ENCODE data around the gene PFDN1.

DNA sequence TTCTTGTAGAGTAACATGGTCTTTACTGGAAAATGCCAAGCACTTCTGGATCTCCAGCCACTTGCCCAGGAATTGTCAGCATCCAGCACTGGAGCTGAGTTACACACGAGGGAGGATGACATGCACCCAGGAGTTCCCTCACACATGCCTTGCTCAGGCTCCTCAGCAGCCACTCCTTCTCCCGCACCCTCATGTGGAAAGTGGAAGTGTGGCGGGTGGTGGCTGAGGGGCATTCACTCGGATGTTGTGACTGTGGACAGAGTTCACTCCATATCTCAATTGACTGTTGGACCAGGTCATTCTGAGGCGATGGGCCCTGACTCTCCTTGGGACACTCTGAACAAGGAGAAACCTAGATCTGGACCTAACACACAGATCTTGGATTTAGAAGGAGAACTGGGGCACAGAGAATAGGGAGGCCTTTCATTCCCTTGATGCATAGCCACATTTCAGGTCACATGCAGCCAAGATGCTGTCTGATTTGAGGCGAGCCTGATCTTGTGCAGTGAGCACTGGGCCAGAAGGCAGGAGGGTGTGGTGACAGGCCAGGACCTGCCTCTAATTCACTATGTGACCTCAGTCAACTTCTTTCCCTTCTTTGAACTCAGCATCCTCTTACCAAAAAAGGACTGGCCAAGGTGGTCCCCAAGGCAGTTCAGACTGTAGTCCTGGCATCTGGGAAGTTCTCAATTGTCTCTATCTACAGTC lies 65.9 kb downstream of the PFDN1 start:
- TF ChIP-seq, protein P1, sequence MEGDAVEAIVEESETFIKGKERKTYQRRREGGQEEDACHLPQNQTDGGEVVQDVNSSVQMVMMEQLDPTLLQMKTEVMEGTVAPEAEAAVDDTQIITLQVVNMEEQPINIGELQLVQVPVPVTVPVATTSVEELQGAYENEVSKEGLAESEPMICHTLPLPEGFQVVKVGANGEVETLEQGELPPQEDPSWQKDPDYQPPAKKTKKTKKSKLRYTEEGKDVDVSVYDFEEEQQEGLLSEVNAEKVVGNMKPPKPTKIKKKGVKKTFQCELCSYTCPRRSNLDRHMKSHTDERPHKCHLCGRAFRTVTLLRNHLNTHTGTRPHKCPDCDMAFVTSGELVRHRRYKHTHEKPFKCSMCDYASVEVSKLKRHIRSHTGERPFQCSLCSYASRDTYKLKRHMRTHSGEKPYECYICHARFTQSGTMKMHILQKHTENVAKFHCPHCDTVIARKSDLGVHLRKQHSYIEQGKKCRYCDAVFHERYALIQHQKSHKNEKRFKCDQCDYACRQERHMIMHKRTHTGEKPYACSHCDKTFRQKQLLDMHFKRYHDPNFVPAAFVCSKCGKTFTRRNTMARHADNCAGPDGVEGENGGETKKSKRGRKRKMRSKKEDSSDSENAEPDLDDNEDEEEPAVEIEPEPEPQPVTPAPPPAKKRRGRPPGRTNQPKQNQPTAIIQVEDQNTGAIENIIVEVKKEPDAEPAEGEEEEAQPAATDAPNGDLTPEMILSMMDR (IDR thresholded peaks at IDR 0.05): no peak
- no peak for TF ChIP-seq POLR2A (IDR thresholded peaks at IDR 0.05)

Data from uterus (tissue), 2 donors.